Psoas muscle (tissue), 8 donors: ENCODE measurements around the gene EFCAB13. TPM values are rescaled to one million over a fixed set of nuclear protein-coding genes. Genes with fewer than 3 reads are reported as not detected.

Source experiments
- ATAC-seq, 4 donors: fragments of 200-7000 bp; cut with Tn5 transposase; one replicate each; pipeline ENCODE4 v1.9.1; 2020; ENCODE audit warnings: moderate library complexity in 3 of 4, mild to moderate bottlenecking in 2 of 4
- DNase-seq, 2 donors: peaks; one replicate each; pipeline ENCODE4 v3.0.0-alpha.2; 2020
- H3K27ac ChIP-seq: fragments of 200-600 bp; one replicate; pipeline ENCODE4 v1.8.0; 2022
- H3K27me3 ChIP-seq, 3 donors: fragments of 200-600 bp in 1 of 3; one replicate each; pipeline versions ENCODE4 v1.6.1 to v1.8.0; 2013 to 2022; ENCODE audit warnings: low read length in 2 of 3, mild to moderate bottlenecking in 2 of 3, moderate library complexity in 1 of 3; ENCODE audit not compliant: insufficient read depth in 3 of 3
- H3K36me3 ChIP-seq, 2 donors: fragments of 200-600 bp in 1 of 2; one replicate each; pipeline versions ENCODE4 v1.6.1 to v1.8.0; 2013 to 2022; ENCODE audit warnings: low read depth in 1 of 2, mild to moderate bottlenecking in 1 of 2, moderate library complexity in 1 of 2; ENCODE audit not compliant: insufficient read depth in 1 of 2
- H3K4me1 ChIP-seq: fragments of 200-600 bp; one replicate; pipeline ENCODE4 v1.8.0; 2022
- H3K4me3 ChIP-seq: fragments of 200-600 bp; one replicate; pipeline ENCODE4 v1.8.0; 2022; ENCODE audit warnings: mild to moderate bottlenecking
- H3K9me3 ChIP-seq: fragments of 200-600 bp; one replicate; pipeline ENCODE4 v1.8.0; 2022
- WGBS, 3 donors: extraction: QIAGEN DNeasy Blood & Tissue Kit; methylation state at CpG; one replicate each; pipeline versions ENCODE4 v1.1.6 to v1.1.7; 2013; 5-methylcytosine and 5-hydroxymethylcytosine counted together
- intact Hi-C, 2 donors: fragments of 100-400 bp; cut with DNase I; formaldehyde crosslinking; loops; one replicate each; pipeline versions ENCODE4 v1.11.0 to v1.14.2; 2022
- polyA plus RNA-seq, 3 donors: library from polyadenylated mRNA; stranded (reverse); fragments of 200-250 nt; gene quantifications; one replicate each; pipeline ENCODE4 v1.2.3, GENCODE V29; 2013
- total RNA-seq, 4 donors: library from RNA; stranded (reverse); fragmentation: NEBNext Ultra II Directional in 2 of 4; extraction: Animal tissue kit (Norgen Biotek cat#: 25700) in 2 of 4; gene quantifications; one replicate each; pipeline versions ENCODE4 v1.2.1 to v1.2.4, GENCODE V29; 2021 to 2023
- TF ChIP-seq, protein P1 (sequence below): fragments of 200-600 bp; IDR thresholded peaks from one replicate; pipeline ENCODE4 v1.8.0; 2022; ENCODE audit warnings: antibody characterized with exemption
- donor health status: healthy with polysubstance abuse.
- donor health status: DM: no; HTN: no; CAD: no; lungs with moderate emphysema.
- donor health status: Bipolar disorder and iron deficiency.
- donor health status: healthy.
- donor health status: DM: yes; HTN: yes; CAD: no.
- donor health status: DM: no; HTN: no; CAD: no.
- donor health status: DM: no; HTN: no; CAD: no.
- donor health status: DM: yes; HTN: yes; CAD: no.

Gene EFCAB13
- total and polyA plus RNA-seq, 7 donors: 0.32 to 2.2 (median 0.68) TPM

DNA sequence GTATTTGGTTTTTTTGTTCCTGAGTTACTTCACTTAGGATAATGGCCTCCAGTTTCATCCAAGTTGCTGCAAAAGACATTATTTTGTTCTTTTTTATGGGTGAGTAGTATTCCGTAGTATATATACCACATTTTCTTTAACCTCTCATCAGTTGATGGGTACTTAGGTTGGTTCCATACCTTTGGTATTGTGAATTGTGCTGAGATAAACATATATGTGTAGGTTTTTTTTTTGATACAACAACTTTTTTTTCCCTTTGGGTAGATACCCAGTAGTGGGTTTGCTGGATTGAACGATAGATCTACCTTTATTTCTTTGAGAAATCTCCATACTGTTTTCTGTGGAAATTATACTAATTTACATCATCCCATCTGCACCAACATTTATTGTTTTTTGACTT, 6.8 kb downstream of the EFCAB13 start:
- no peak overlapping the region for H3K27ac ChIP-seq
- ATAC-seq (no peak), DNase-seq (no peak)
- H3K36me3 ChIP-seq: no peaks in the 10 kb centered on the region
- TF ChIP-seq, protein P1, sequence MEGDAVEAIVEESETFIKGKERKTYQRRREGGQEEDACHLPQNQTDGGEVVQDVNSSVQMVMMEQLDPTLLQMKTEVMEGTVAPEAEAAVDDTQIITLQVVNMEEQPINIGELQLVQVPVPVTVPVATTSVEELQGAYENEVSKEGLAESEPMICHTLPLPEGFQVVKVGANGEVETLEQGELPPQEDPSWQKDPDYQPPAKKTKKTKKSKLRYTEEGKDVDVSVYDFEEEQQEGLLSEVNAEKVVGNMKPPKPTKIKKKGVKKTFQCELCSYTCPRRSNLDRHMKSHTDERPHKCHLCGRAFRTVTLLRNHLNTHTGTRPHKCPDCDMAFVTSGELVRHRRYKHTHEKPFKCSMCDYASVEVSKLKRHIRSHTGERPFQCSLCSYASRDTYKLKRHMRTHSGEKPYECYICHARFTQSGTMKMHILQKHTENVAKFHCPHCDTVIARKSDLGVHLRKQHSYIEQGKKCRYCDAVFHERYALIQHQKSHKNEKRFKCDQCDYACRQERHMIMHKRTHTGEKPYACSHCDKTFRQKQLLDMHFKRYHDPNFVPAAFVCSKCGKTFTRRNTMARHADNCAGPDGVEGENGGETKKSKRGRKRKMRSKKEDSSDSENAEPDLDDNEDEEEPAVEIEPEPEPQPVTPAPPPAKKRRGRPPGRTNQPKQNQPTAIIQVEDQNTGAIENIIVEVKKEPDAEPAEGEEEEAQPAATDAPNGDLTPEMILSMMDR: no peak
- no peak overlapping the region for H3K4me3 ChIP-seq
- no peaks in the 10 kb centered on the region for H3K27me3 ChIP-seq
- no peaks in the 10 kb centered on the region for H3K4me1 ChIP-seq
- intact Hi-C loops: loop anchor here in 1 of 2 donors (5.0 kb wide), 1 partner anchor 453 kb away; no protein-coding TSS in a partner anchor
- H3K9me3 ChIP-seq: no peaks in the 10 kb centered on the region
- WGBS, 3 donors: 95 to 99% (median 98%) methylated on average over 2 of the region's 2 CpGs

DNA sequence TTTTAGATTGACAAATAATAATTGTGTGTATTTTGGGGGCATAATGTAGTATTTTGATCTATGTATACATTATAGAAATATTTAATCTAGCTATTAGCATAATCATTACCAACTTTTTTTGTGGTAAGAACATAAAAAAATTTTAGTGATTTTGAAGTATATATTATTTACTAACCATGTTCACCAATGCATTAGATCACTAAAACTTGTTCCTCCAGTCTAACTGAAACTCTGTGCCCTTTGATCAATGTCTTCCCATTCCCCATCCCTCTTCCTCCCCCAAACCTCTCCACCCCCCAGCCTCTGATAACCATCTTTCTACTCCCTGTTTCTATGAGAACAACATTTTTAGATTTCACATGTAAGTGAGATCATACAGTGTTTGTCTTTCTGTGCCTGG, 8.5 kb downstream of the EFCAB13 start:
- ATAC-seq (no peak), DNase-seq (no peak)
- Histone ChIP-seq H3K9me3 (no peaks in the 10 kb centered on the region), H3K4me3 (no peak overlapping the region), H3K27me3 (no peaks in the 10 kb centered on the region), H3K27ac (no peak overlapping the region), H3K36me3 (no peaks in the 10 kb centered on the region), H3K4me1 (no peaks in the 10 kb centered on the region)
- TF ChIP-seq, protein P1: no peak
- intact Hi-C loops: loop anchor here in 1 of 2 donors (5.0 kb wide), 1 partner anchor 455 kb away; no protein-coding TSS in a partner anchor

DNA sequence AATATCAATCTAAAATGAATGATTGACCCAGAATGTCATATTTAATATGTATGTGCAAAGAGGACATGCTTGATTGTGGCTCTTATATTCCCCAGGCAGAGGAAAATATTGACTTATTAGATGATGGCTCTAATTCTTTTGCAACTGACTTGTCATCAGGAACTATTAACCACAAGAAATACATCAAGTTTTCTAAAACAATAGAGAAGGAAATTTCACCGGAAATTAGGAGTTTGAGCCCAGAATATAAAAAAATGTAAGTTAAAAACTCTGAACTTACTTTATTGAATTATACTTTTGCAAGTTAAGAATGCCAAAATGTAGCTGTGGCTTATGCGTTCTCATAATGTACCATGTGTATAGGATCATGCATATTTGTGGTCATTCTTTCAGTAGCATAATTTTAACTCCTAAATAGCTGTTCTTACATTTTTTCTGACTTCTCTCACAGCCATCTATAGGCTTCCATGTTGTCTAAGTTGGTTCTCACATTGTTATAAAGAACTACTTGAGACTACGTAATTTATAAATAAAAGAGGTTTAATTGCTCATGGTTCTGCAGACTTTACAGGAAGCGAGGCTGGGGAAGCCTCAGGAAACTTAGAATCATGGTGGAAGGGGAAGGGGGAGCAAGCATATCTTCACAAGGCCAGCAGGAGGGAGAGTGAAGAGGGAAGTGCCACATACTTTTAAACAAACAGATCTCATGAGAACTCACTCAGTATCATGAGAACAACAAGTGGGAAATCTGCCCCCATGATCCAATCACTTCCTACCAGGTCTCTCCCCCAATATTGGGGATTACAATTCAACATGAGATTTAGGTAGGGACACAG, 11.6 kb downstream of the EFCAB13 start:
- Histone ChIP-seq H3K36me3 (no peaks in the 10 kb centered on the region), H3K27ac (no peak overlapping the region), H3K9me3 (no peaks in the 10 kb centered on the region), H3K4me1 (no peaks in the 10 kb centered on the region), H3K4me3 (no peak overlapping the region), H3K27me3 (no peaks in the 10 kb centered on the region)
- intact Hi-C loops: no loop called here
- ATAC-seq (no peak), DNase-seq (no peak)
- WGBS, 3 donors: 77 to 84% (median 83%) methylated on average over 4 of the region's 4 CpGs
- TF ChIP-seq, protein P1: no peak

DNA sequence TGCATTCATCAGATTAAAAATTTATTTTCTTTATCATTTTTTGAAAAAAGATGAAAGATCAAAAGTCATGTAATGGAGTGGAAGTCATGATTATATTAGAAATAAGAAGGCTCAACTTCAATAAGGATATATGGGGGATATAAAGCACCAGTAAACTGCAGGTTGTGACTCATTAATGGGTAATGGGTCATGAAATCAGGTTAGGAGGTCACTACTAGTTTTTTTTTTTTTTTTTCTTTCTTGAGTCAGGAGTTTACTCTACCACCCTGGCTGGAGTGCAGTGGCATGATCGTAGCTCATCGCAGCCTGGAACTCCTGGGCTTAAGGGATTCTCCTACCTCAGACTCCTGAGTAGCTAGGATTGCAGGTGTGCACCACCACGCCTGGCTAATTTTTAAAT, 14.3 kb downstream of the EFCAB13 start:
- WGBS, 3 donors: 96 to 99% (median 97%) methylated on average over 3 of the region's 3 CpGs
- TF ChIP-seq, protein P1: no peak
- no peak overlapping the region for H3K27ac ChIP-seq
- H3K4me1 ChIP-seq: no peaks in the 10 kb centered on the region
- DNase-seq (no peak), ATAC-seq (no peak)
- H3K27me3 ChIP-seq: no peaks in the 10 kb centered on the region
- no peaks in the 10 kb centered on the region for H3K36me3 ChIP-seq
- no peaks in the 10 kb centered on the region for H3K9me3 ChIP-seq
- intact Hi-C loops: no loop called here
- no peak overlapping the region for H3K4me3 ChIP-seq
